Inflammatory macrophage (primary cell): Measurements from ENCODE around the gene GNPTAB.
"Not testable (repeated sequence)": the region's sequence is repeated elsewhere in the genome, so short reads cannot be mapped to it uniquely, and the experiment has no call there.

ENCODE experiments used
- DNase-seq, 2 donors: peaks; one replicate each; pipeline ENCODE4 v3.0.0-alpha.2; 2020 to 2022

GNPTAB gene

DNA sequence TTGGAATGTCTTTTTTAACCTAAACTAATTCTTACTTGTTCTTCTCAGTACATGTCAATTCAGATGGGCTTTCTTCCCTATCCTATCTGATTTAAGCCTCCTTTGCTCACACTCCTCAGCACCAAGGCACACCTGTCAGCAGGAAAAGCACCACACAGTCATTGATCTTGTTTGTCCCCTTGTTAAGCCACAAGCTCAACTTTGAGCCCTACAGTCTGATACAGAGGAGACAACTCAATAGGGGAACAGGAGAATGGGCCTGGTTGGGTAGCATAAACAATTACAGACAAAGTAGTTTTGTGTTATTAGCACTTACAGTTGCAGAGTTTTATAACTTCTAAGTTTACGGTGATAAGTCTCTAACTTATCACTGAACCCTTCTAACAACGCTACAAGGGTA lies 62.0 kb downstream of the GNPTAB start:
- no peak for DNase-seq

GRCh38 chr12:101767537-101767936 lies 63.2 kb downstream of the GNPTAB start:
- no peak for DNase-seq

GRCh38 chr12:101764051-101764792 lies 66.5 kb downstream of the GNPTAB start:
- no peak for DNase-seq

DNA sequence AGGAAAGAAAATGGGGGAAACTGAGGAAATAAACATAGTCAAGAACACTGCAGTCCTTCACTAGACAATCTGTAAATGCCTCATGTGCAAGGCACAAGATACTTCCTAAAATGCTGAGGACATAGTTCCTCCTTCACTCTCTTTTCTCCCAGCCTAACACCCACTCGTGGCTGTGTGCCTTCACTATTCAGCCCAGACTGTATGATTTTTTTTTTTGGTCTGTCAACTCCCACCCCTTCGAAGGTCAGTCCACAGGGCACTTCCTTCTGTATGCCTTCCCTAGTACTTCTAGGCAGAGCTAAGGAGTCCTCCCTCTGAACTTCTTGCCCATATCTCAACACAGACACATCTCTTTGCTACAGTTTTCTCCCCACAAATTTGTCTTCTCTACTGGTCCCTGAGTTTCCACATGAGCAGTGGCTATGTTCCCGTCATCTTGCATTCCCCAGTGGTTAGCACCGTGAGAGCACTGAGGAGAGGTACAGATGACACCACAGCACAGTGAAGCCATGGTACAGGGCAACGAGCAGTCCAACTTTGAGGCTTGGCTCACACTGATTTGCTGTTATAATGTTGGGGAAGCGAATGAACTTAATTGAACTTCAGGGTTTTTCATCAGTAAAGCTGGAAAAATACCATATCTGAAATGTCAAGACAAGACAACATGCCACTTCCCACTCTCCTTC lies 67.4 kb downstream of the GNPTAB start:
- DNase-seq = peak; percentile 90 to 92

GRCh38 chr12:101761781-101762180 lies 69.0 kb downstream of the GNPTAB start:
- DNase-seq = no peak

DNA sequence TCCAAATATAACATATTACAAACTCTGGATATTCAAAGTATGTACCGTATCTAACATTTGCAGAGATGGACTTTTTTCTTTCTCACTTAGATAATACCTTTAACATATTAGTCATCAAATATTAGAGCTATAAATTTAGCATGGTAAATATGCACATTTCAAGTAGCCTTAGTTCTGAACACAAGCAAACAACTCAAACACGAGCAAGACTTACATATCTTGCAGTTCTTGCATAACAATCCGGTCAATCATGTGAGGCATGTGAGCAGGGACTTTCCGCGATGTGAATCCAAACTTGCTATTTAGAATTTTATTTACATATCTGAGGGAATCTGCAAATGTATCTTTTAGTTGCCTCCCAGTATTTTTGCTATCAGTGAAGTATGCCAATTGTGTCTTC lies 69.4 kb downstream of the GNPTAB start:
- DNase-seq = peak; percentile 52 to 58

GRCh38 chr12:101759396-101760047 lies 71.2 kb downstream of the GNPTAB start:
- peak; percentile 13 to 51 for DNase-seq

DNA sequence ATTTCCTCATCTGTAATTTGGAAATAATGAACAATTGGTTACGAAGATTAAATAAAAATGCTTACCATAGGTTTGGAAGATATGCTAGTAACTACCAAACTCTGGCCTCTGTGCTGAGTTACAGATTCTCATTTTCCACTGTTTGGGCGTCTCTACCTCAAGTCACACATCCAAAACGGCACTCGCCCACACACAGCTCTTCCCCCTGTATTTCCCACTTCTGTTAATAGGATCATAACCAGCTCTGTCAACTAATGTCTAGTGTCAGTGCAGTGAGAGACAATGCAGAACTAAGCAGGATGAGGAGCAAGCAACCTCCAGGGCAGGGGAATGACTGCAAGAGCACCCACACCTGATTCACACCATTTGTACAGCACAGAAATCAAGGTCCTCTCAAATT lies 80.6 kb downstream of the GNPTAB start:
- peak; percentile 46 to 48 for DNase-seq

DNA sequence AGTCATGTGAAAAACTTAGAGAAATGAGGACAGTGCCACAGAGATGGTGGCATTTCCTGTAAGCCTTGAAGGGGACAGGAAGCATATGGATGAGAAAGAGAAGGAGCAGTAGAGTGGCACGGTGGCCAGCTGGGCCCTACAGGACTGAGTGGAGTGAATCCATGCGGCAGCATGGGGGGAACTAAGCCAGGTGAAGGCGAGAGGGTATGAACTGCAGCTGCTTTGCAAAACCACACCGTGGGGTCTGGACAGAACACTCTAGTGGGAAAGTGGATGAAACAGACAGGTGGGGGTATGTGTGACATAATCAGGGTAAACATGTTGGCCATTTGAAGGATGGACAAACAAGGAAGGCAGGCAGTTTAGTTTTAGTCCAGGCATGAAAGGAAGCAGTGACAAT lies 81.1 kb downstream of the GNPTAB start:
- DNase-seq = no peak

DNA sequence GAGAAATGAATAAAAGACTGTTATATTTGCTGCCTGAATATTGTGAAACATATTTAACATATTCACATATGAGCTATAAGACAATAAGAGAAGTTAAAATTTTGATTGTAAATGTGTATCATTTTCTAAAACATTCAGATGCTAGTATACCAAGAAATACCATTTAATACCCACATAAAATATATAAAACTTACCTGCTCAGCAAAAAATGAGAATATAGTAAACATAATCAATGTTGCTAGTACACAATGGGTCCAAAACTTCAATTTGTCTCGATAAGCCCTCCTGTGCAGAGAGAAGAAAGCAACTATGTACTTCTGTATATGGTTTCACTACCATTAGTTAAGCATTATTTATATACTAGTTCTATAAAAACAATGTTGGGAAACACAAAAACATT lies 81.9 kb downstream of the GNPTAB start:
- no peak for DNase-seq

DNA sequence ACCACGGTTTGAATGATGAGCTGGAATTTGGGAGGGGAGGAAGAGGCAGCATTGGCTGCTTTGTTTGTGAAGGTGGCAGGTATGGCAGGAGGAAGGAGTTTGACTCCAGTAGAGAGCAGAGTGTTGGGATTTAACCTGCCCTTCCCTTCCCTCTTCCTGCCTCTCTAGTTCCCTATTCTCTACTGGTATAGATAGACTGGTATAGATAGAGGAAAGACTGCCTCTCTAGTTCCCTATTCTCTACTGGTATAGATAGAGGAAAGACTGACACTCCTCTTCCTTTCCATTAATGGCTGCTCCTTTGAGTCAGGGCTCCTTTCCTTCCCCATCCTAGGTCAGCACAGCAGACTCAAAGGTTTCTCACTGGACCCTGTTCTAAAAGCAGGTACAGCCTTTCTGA lies 83.1 kb downstream of the GNPTAB start:
- DNase-seq = peak; percentile 10 to 58

DNA sequence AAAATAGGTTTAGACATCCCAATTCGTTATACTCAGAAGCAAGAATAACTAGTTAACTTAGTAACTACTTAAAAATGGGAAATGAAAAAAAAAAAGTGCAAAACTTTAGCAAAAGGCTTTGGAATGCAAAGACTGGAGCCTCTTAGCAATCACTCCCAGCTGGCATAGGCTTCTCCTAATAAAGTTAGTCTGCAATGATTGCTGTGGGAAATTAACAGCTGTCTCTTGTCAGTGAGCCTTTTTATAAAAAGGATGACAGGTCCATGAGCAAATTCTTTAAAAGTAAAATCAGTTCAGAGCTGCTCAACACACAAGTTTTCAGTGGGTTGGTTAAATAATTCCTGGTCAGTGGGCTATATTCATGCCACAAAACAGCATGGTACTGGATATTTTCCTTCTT lies 84.1 kb downstream of the GNPTAB start:
- no peak for DNase-seq

DNA sequence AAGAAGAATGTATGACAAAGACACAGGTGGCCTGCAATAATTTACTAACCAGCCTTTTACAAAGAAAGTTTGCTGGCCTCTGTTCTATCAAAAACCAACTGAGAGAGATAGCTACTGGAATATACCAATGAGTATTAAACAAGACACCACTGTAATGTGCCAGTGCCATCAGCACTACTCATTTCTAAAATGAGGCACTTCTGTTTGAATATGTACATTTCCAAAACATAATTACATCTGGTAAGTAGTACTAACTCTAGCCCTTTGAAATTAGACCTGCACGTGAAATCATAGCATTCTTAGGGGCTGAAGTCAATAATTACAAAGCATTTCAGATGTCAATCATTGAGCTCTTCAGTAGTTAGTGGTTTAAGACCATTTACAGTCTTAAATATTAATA lies 84.6 kb downstream of the GNPTAB start:
- DNase-seq = no peak

DNA sequence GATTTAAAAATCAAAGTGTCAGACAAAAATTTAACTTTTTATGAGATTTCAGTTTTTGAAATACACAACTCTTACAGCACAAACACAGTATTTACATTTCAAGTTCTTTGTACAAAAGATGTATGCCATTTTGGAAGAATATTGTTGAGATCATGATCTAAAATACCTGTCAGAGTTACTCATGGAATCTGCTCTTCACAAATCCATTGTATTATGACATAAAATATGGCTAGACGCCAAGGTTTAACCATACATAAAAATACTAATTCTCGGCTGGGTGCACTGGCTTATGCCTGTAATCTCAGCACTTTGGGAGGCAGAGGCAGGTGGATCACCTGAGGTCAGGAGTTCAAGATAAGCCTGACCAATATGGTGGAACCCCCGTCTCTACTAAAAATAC lies 85.3 kb downstream of the GNPTAB start:
- no peak for DNase-seq

DNA sequence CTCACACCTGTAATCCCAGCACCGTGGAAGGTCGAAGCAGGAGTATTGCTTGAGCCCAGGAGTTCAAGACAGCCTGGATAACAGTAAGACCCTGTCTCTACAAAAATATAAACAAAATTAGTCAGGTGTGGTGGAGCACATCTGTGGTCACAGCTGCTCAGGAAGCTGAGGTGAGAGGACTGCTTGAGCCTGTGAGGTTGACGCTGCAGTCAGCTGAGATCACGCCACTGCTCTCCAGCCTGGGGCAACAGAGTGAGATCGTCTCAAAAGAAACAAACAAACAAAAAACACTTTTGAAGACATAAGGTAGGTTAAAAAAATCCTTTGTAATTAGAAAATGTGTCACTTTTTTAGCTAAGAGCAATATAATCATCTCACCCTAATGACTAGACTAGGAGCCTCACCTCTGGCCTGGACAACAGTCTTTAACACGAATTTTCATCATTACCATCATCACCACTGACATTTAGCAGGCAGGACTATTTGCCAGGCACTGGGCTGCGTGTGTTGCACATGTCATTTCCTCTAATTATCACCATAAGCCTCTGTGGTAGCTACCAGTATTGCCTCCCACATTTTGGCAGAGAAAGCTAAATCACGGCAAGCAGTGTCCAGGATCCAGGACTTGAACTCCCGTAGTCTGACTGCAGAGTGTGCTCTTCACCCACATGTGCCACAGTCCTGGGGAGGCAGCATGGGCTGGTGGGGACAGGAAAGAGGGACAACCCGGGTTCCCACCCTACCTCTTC lies 86.9 kb downstream of the GNPTAB start:
- no peak for DNase-seq

- DNase-seq = no peak
These were observed 87.5 kb downstream of the GNPTAB start for GRCh38 chr12:101743242-101743641.

DNA sequence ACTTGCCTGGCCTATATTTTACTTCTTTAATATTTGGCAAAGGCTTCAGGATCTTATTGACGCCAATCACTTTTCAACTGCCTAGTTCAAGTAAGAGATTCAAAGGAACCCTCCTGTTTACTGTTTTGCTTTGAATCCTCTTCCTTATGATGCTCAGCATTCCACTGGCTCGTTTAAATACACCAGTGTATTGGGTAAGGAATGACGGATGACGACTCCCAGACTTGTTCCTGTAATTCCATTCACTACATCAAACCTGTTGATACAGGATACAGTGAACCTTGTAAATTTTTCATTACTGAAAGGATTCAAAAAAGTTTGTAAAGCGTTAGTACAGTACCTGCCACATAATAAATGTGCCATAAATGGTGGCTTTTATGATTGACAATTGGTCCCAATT lies 89.8 kb downstream of the GNPTAB start:
- no peak for DNase-seq

DNA sequence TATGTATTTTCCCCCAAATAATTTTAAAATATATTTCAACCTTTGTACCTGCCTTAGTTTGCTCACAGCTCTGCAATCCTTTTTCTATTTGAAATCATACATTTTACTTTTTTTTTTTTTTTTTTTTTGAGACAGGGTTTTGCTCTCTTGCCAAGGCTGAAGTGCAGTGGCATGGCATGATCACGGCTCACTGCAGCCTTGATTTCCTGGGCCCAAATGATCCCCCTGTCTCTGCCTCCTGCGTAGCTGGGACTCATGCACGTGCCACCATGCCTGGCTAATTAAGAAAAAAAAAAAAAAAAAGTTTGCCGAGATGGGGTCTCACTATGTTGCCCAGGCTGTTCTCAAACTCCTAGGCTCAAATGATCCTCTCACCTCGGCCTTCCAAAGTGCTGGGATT lies 90.2 kb downstream of the GNPTAB start:
- no peak for DNase-seq

DNA sequence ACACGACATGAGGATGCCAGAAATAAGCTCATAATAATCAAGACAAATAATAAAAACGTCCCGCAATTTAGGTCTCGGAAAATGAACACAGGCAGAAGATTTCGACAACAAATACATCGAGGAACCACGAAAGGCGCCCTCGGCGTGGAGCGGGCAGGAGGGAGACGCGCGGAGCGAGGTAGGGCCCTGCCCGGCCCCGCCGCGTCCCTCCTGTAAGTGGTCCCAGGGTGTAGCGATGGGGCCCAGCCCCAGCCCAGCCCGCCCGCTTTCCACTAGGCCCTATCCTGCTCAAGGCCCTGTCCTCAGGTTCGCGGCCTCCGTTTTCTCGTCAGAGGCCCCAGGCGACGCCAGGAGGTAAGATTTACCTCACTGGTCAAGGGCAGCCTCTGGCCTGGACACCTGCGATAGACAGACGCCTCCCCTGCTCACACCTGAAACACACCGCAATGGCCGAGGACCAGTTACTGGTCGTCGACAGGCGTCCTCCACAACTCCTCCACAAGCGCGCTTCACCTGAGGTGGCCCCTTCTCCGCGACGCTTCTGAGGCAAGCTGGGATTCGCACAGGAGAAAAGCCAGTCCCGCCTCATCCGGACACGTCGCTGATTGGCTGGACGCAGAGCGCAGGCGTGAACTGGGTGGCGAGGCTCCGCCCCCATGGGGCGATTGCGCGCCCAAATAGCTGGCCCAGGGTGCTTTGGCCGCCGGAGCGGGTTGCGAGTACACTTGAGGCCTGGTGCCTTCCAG lies 91.7 kb downstream of the GNPTAB start, which contains the start of gene SYCP3:
Gene SYCP3 (minus strand): TSS at position 543 of the 746 bp plus-strand sequence. CDS start 1,527 bp downstream, outside the sequence.
- DNase-seq = no peak

DNA sequence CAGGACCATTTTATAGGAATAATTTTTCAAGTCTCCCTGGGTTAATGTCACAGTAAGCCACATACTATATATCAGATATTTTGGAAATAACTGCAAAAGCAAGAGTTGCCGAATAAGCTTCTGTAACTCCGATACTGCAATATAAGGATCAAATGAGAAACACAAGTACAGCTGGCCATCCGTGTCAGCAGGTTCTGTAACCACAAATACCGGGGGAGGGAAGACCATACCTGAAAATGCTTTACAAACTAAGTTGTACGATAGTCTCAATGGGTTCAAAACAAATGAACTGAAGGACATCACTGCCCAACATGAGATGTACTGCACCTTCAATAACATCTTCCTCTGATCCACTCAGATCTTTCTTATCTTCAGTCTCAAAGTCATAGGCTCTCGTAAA lies 93.3 kb downstream of the GNPTAB start:
- no peak for DNase-seq

- not testable (repeated sequence) for DNase-seq
These were observed 96.3 kb downstream of the GNPTAB start for GRCh38 chr12:101734482-101734881.

- DNase-seq = no peak
These were observed 97.6 kb downstream of the GNPTAB start for GRCh38 chr12:101733166-101733565.
